HFFc6 (cell line): ENCODE measurements around the gene PARP11. TPM values are rescaled to one million over a fixed set of nuclear protein-coding genes. Genes with fewer than 3 reads are reported as not detected.

Source experiments
- DNase-seq: peaks from one replicate; pipeline ENCODE4 v3.0.0-alpha.2; 2018
- H3K27ac Mint-ChIP-seq: 2 replicates; pipeline ENCODE4 v1.8.0; 2020; ENCODE audit warnings: mild to moderate bottlenecking, mixed read lengths
- H3K27me3 Mint-ChIP-seq: 2 replicates; pipeline ENCODE4 v1.8.0; 2021; ENCODE audit warnings: mild to moderate bottlenecking, moderate library complexity, mixed read lengths; ENCODE audit not compliant: insufficient read depth
- H3K36me3 Mint-ChIP-seq: 2 replicates; pipeline ENCODE4 v1.8.0; 2021; ENCODE audit warnings: low read depth, mixed read lengths
- H3K4me1 Mint-ChIP-seq: 2 replicates; pipeline ENCODE4 v1.8.0; 2020; ENCODE audit warnings: low read depth, mixed read lengths
- H3K4me3 Mint-ChIP-seq: 2 replicates; pipeline ENCODE4 v1.8.0; 2020; ENCODE audit warnings: mild to moderate bottlenecking, moderate library complexity, mixed read lengths
- H3K9me3 Mint-ChIP-seq: 2 replicates; pipeline ENCODE4 v1.8.0; 2020; ENCODE audit warnings: mild to moderate bottlenecking, mixed read lengths
- CTCF ChIP-seq: fragments of 200-600 bp; sonication (generic); IDR thresholded peaks from 2 replicates; pipeline ENCODE4 v1.5.0; 2021; ENCODE audit warnings: antibody characterized with exemption, mild to moderate bottlenecking
- total RNA-seq, 6 experiments: library from RNA; stranded (reverse); fragmentation: NEBNext Ultra II Directional; extraction: Animal tissue kit (Norgen Biotek cat#: 25700); gene quantifications; 2 replicates in 1 of 6; 3 replicates in 5 of 6; pipeline ENCODE4 v1.2.3, GENCODE V29; 2021

Gene PARP11
- total RNA-seq, 6 experiments from 2014 or later = 3.2 to 5.0 (median 3.3) TPM

- Mint-ChIP-seq H3K27ac (no peak overlapping the region), H3K36me3 (no peaks in the 10 kb centered on the region), H3K4me1 (no peaks in the 10 kb centered on the region), H3K9me3 (no peaks in the 10 kb centered on the region), H3K4me3 (no peak overlapping the region), H3K27me3 (no peaks in the 10 kb centered on the region)
- TF ChIP-seq CTCF = no peak
- peak; percentile 43 for DNase-seq
Measured at GRCh38 chr12:3820122-3820521, 53.1 kb downstream of the PARP11 start.

GRCh38 chr12:3816266-3816665, 56.9 kb downstream of the PARP11 start:
- DNase-seq = no peak
- no peaks in the 10 kb centered on the region for H3K4me1 Mint-ChIP-seq
- no peak overlapping the region for H3K27ac Mint-ChIP-seq
- no peaks in the 10 kb centered on the region for H3K36me3 Mint-ChIP-seq
- no peaks in the 10 kb centered on the region; the same call in none of the 2 replicates for H3K27me3 Mint-ChIP-seq
- no peaks in the 10 kb centered on the region for H3K9me3 Mint-ChIP-seq
- TF ChIP-seq CTCF = no peak
- H3K4me3 Mint-ChIP-seq = no peak overlapping the region

GRCh38 chr12:3815094-3815766, 58.0 kb downstream of the PARP11 start:
- no peak overlapping the region for H3K4me3 Mint-ChIP-seq
- H3K36me3 Mint-ChIP-seq = no peaks in the 10 kb centered on the region
- TF ChIP-seq CTCF = no peak
- no peak for DNase-seq
- H3K9me3 Mint-ChIP-seq = no peaks in the 10 kb centered on the region
- H3K27me3 Mint-ChIP-seq = no peaks in the 10 kb centered on the region; the same call in none of the 2 replicates
- no peak overlapping the region for H3K27ac Mint-ChIP-seq
- no peaks in the 10 kb centered on the region for H3K4me1 Mint-ChIP-seq

- Mint-ChIP-seq H3K4me1 (no peaks in the 10 kb centered on the region), H3K9me3 (no peaks in the 10 kb centered on the region), H3K27me3 (peaks cover 1% of the 10 kb centered on the region), H3K4me3 (no peak overlapping the region), H3K36me3 (no peaks in the 10 kb centered on the region), H3K27ac (no peak overlapping the region)
- DNase-seq = no peak
- TF ChIP-seq CTCF = no peak
Measured at GRCh38 chr12:3810540-3810939, 62.7 kb downstream of the PARP11 start.

- no peaks in the 10 kb centered on the region for H3K9me3 Mint-ChIP-seq
- TF ChIP-seq CTCF = no peak
- no peak overlapping the region for H3K4me3 Mint-ChIP-seq
- no peaks in the 10 kb centered on the region for H3K36me3 Mint-ChIP-seq
- H3K27ac Mint-ChIP-seq = no peak overlapping the region
- H3K27me3 Mint-ChIP-seq = peaks cover 1% of the 10 kb centered on the region
- DNase-seq = no peak
- no peaks in the 10 kb centered on the region for H3K4me1 Mint-ChIP-seq
Measured at GRCh38 chr12:3810016-3810370, 63.2 kb downstream of the PARP11 start.
